ENCODE data around the gene MFF. TPM values are rescaled to one million over a fixed set of nuclear protein-coding genes. Genes with fewer than 3 reads are reported as not detected.
A peak's percentile ranks its signal among the peaks of the same experiment; 100 is the strongest.

The MFF gene
- polyA plus RNA-seq, 4 donors = 68.8 to 86.6 (median 80.9) TPM

GRCh38 chr2:227406177-227407031, 81.4 kb downstream of the MFF start:
- FAIRE-seq = no peak

More at GRCh38 chr2:227406177-227407031, 81.4 kb downstream of the MFF start:
- no peaks in the 10 kb centered on the region for H3K9me3 ChIP-seq (ENCODE audit: control insufficient read depth in 2 of 2, insufficient read depth in 1 of 2, low read depth in 1 of 2, low read length in 1 of 2)
- peak; percentile 93 to 96 for DNase-seq
- H3K4me3 ChIP-seq (ENCODE audit: low read depth in 1 of 3, low read length in 3 of 3) = peak overlapping the region in 1 of 3 donors; percentile 0
- WGBS, 3 donors = 5 to 11% (median 10%) methylated on average over 7 of the region's 7 CpGs
- no peaks in the 10 kb centered on the region for H3K36me3 ChIP-seq (ENCODE audit: control insufficient read depth in 3 of 3, insufficient read depth in 2 of 3, low read depth in 1 of 3, low read length in 3 of 3)
- H3K27me3 ChIP-seq (ENCODE audit: control insufficient read depth in 3 of 3, insufficient read depth in 3 of 3, low read length in 3 of 3) = no peaks in the 10 kb centered on the region
- peak overlapping the region in 2 of 3 donors; percentile 50 to 82 for H3K27ac ChIP-seq (ENCODE audit: low read depth in 1 of 3, low read length in 2 of 3)
- H3K4me1 ChIP-seq (ENCODE audit: control insufficient read depth in 3 of 3, insufficient read depth in 2 of 3, low read depth in 1 of 3, low read length in 2 of 3) = peaks cover 0 to 28% (median 12%) of the 10 kb centered on the region in 3 donors

Other genes starting within 250 kb of the MFF start
- under 1 TPM in 3 of 4 donors, not detected in 1; under 0.01 to 0.21 (median 0.19) TPM for gene COL4A4, start 161.0 kb upstream of the MFF start, polyA plus RNA-seq
- gene COL4A3, start 160.6 kb upstream of the MFF start, polyA plus RNA-seq = under 1 TPM in 3 of 4 donors, not detected in 1; under 0.01 to 0.21 (median 0.01) TPM
- 100 to 1,000 TPM; 175 to 336 (median 206) TPM for gene TM4SF20, start 54.1 kb downstream of the MFF start, polyA plus RNA-seq
- gene SCYGR1, start 62.7 kb downstream of the MFF start, polyA plus RNA-seq = not detected
- gene AGFG1, start 146.9 kb downstream of the MFF start, polyA plus RNA-seq = 100 to 1,000 TPM in 1 of 4 donors, 10 to 100 TPM in 3; 45.3 to 116 (median 58.9) TPM

Data from small intestine (tissue), 7 donors.